Endothelial cell of hepatic sinusoid (primary cell): ENCODE measurements around the gene CYP1A2.

Source experiments
- in situ Hi-C: cut with HindIII; loops from 2 replicates; pipeline ENCODE4 v1.10.0; 2017; ENCODE audit warnings: low sequenced_read_pairs

Gene CYP1A2

DNA sequence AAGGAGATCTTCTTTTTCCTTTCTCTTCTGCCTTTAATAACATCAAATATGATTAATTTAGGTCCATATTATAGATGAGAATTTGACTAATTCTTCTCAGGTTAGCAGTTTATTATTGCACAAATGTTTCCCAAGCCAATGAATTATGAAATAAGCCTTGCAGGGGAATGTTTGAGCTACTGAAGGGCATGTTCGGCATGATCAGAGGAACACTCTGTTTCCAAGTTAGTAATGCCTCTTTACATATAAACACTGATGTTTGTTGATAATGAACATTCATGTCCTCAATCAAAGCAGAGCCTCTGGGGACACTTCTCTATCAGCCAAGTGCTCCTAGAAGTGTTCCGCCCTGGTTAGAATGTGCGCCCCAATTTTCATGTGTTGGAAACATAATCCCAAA lies 13.3 kb upstream of the CYP1A2 start:
- in situ Hi-C loops, result loop anchor here (5.0 kb wide), 1 partner anchor 37 kb away; no protein-coding TSS in a partner anchor

DNA sequence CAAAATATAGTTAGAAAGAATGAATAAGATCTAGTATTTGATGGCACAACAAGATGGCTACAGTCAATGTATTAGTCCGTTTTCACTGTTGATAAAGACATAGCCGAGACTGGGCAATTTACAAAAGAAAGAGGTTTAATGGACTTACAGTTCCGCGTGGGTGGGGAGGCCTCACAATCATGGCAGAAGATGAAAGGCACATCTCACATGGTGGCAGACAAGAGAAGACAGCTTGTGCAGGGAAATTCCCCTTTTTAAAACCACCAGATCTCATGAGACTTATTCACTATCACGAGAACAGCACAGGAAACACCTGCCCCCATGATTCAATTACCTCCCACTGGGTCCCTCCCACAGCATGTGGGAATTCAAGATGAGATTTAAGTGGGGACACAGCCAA lies 10.4 kb upstream of the CYP1A2 start:
- in situ Hi-C loops, result loop anchor here (5.0 kb wide), 1 partner anchor 34 kb away; no protein-coding TSS in a partner anchor

DNA sequence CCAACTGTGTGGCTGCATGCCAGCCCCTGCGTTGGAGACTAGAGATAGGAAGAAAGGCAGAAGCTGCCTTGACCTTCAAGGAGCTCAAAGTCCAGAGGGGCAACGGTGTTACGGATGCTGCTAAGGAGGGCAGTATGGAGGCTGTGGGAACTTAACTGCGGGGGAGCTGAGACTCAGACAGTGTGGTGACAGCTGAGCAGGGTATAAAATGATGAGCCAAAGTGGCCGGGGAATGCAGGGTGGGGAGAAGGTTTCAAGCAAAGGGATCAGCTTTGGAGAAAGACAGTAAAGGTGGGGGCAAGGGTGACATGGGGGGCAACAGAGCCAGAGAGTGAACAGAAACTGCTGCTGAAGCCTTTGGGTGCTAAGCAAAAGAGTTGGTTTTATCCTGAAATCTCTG lies 6.2 kb upstream of the CYP1A2 start:
- in situ Hi-C loops, result no loop called here

DNA sequence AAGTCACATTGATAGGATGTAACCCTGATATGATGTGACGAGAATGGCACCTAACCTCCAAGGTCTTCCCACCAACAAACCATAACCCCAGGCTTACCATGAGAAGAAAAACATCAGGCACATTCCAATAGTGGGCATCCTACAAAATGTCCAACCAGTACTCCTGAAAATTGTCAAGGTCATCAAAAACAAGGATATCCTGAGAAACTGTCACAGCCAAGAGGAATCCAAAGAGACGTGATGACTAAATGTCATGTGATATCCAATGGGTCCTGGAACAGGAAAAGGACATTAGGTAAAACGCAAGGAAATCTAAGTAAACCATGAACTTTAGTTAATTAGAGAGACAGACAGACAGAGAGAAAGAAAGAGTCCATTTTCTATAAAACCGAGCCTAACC lies 2.3 kb upstream of the CYP1A2 start:
- in situ Hi-C loops, result no loop called here

DNA sequence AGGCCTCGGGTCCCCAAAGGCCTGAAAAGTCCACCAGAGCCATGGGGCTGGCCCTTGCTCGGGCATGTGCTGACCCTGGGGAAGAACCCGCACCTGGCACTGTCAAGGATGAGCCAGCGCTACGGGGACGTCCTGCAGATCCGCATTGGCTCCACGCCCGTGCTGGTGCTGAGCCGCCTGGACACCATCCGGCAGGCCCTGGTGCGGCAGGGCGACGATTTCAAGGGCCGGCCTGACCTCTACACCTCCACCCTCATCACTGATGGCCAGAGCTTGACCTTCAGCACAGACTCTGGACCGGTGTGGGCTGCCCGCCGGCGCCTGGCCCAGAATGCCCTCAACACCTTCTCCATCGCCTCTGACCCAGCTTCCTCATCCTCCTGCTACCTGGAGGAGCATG lies 1.2 kb downstream of the CYP1A2 start:
- in situ Hi-C loops, result loop anchor here (10.0 kb wide), 1 partner anchor 65 kb away; the partner anchor contains the start of gene LMAN1L

DNA sequence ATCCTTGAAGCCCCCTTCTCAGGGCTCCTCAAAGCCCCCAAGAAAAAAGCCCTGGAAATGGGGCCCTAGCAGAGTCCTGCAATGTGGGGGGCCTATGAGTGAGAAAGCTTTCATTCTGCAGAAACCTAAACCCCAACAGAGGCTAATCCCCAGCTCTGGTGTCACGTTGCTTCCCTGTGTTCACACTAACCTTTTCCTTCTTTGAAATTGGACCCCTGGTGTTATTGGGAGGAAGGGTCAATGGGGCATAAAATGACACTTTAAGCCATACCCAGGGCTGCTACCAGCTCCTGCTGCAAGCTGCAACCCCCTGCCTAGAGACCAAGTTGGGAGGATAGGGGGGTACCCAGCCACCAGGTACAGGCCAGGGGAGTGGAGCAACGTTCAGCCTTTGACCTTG lies 2.1 kb downstream of the CYP1A2 start:
- in situ Hi-C loops, result loop anchor here (10.0 kb wide), 1 partner anchor 64 kb away; the partner anchor contains the start of gene LMAN1L

DNA sequence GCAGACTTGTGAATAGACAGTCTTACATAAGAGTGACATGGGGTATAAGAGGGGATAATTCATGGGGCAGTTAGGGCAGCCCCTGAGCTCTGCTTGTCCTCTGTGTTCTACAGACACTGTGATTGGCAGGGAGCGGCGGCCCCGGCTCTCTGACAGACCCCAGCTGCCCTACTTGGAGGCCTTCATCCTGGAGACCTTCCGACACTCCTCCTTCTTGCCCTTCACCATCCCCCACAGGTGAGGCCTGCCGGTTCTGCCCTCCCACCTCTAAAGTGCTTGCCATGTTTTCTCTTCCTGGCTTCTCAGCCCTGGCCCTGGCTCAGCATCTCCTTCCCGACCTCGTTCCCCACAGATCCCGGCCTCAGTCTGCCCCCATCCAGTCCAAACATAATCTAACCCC lies 3.4 kb downstream of the CYP1A2 start:
- in situ Hi-C loops, result loop anchor here (10.0 kb wide), 1 partner anchor 63 kb away; the partner anchor contains the start of gene LMAN1L

DNA sequence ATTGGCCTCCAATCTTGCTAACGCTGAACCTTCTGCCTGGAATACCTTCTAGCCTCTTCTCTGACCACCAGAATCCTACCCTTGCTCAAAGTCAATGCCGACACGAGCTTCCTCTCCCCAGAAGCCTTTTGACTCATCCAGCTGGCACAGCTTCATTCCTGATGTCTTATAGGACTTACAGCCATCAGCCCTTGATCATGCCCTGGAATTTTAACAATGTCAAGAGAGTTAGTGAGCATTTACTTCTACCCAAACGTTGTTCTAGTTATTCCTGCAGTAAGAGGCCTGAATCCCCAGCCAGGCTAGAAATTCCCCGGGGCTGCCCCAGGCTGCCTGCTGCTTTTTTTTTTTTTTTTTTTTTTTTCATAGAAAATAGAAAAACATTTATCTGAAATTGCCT lies 3.9 kb downstream of the CYP1A2 start:
- in situ Hi-C loops, result loop anchor here (10.0 kb wide), 1 partner anchor 62 kb away; the partner anchor contains the start of gene LMAN1L

DNA sequence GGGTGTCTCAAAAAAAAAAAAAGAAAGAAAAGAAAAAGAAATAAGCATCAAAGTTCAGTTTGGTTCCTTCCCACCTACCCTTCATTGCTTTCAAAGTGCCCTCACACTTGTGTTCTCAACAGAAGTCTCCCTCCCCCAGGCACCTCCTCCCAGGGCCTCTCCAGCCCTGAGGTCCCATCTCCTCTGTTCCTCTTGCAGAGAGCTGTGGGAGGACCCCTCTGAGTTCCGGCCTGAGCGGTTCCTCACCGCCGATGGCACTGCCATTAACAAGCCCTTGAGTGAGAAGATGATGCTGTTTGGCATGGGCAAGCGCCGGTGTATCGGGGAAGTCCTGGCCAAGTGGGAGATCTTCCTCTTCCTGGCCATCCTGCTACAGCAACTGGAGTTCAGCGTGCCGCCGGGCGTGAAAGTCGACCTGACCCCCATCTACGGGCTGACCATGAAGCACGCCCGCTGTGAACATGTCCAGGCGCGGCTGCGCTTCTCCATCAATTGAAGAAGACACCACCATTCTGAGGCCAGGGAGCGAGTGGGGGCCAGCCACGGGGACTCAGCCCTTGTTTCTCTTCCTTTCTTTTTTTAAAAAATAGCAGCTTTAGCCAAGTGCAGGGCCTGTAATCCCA lies 6.1 kb downstream of the CYP1A2 start:
- in situ Hi-C loops, result loop anchor here (5.0 to 10.0 kb wide), 2 partner anchors 60 to 382 kb away; partner anchors contain the start of gene LMAN1L

DNA sequence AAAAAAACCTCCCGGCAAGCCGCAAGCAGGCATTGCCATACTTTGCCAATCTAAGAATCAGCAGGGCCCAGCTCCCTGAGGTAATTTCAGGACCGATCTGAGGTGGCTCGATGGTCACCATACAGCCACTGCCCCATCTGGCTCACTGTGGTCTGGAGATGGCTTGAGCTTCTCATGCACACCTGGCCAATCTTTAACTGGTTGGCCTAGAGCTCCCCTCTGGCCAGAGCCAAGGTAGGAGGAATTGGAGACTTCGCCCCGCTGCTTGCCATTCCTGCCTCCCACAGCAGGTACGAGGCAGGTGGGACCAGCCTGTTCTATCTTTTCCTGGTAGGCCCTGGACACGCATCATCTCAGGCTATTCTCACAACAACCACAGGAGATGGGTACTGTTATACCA lies 10.1 kb downstream of the CYP1A2 start:
- in situ Hi-C loops, result loop anchor here (5.0 to 10.0 kb wide), 2 partner anchors 56 to 386 kb away; partner anchors contain the start of gene LMAN1L

DNA sequence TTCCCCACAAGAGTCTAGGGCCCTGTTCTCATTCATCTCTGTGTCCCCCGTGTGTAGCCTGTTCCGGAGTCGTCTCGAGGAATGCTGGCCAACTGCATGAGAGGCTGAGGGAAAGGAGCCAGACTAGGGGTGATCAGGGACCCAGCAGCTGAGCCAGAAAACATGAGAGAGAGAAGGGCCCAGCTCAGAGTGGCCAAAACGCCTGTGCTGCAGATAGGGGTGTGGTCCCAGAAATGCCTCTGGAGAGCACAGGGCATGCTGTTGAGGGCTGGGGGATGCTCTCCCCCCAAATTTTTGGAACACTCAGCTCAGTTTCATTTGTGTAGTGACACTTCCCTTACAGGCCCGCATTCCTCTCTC lies 14.1 kb downstream of the CYP1A2 start:
- in situ Hi-C loops, result no loop called here

DNA sequence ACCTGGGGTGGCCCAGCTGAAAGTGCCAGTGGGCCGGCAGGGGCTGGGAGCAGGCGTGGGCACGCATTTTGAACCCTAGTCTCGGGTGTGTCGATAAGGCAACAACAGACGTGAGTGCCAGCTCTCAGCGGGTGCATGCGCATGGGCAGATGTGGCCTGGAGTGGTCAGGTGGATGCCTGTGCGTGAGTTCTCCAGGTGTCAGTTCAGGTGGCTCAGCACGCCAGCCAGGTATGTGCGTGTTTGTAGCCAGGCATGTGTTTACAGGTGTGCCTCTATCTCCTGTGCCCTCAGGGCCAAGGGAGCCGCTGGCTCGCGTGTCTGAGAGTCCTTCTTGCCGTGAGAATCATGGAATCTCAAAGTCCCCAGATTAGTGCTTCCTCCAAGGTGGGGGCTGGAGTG lies 14.8 kb downstream of the CYP1A2 start:
- in situ Hi-C loops, result no loop called here

DNA sequence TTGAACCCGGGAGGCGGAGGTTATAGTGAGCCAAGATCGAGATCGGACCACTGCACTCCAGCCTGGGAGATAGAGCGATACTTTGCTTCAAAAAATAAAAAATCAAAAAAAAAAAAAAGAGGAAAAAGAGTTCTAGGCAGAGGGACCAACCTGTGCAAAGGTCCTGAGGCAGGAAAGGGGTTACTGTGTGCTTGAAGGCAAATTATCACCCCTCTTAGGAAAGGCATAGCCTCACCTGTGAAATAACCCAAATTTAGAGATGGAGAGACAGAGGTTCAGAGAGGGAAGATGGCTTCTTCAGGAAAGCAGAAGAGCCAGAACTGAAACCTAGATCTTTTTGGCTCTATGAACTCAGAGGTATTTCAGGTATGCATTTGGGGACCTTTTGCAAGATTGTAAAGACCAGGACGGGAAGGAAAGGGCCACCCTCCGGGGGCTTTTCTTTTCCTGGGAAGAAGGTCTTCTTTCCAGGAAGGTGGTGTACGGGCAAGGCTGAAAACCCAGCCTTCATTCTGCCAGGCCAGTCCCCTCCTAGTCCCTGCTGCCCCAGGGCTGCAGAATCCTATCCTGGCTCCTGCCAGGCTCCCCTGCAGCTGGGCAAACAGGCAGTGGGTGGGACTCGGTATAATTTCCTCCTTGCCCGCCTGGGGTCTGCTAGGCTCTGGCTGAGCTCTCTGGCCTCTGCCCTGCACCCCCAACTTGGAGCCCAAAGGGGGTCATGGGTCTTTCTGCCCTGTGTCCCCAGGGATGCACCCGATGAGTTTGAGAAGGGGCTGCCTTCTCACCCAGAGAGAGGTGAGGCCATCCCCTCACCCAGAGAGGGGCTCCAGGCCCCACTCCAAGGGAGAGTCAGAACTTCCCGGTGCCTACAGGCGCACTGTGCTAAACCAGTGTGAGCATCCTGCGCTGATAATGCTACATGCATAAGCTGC lies 18.8 kb downstream of the CYP1A2 start:
- in situ Hi-C loops, result no loop called here

DNA sequence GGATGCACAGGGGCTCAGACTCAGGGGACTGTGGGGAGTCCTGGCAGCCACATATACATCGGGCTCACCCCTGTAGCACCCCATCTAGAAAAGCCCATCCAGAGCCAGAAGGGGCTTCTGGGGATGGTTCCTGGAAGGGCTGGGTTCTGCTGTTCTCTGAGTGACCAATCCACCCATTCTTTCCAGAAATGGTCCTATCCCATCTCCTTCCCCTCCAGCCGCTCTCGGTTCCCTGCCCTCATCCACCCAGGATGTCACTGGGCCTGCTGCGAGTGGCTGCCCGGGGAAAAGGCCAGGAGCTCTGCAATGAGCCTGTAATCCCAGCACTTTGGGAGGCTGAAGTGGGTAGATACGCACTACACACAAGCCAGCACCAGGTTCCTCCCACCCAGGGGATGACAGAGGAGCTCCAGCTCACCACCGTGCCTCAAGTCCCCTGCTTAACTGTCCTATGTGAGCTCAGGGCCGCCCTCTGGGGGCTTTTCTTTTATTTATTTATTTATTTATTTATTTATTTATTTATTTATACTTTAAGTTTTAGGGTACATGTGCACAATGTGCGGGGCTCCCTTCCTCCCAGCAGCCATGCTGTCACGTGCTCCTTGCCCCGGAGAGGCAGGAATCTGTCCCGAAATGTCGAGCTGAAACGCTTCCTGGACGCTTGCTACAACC lies 19.6 kb downstream of the CYP1A2 start:
- in situ Hi-C loops, result no loop called here

DNA sequence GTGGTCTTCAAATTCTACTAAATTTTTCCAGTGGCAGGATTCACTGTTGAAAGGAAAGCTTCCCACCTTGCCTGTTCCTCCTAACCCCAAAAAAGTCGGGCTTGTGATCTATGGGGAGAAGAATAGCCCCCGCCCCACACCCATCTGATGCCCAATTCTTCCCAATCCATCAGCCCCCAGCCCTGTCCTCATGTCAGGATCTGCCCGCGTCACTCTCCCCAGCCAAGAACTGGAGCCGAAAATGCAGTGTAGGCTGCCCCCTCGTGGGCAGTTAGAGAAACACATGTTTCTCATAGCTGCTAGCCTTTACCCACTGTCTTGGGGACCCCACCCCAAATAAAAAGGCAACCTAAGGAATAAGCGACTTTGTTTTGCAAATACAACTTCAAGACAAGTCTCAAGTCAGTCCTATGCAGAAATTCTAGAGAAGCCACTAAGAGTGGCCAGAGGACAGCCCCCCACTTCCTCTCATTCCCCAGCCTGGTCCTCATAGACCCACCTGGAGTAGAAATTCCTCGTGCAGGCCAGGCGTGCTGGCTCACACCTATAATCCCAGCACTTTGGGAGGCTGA lies 20.2 kb downstream of the CYP1A2 start:
- in situ Hi-C loops, result no loop called here

DNA sequence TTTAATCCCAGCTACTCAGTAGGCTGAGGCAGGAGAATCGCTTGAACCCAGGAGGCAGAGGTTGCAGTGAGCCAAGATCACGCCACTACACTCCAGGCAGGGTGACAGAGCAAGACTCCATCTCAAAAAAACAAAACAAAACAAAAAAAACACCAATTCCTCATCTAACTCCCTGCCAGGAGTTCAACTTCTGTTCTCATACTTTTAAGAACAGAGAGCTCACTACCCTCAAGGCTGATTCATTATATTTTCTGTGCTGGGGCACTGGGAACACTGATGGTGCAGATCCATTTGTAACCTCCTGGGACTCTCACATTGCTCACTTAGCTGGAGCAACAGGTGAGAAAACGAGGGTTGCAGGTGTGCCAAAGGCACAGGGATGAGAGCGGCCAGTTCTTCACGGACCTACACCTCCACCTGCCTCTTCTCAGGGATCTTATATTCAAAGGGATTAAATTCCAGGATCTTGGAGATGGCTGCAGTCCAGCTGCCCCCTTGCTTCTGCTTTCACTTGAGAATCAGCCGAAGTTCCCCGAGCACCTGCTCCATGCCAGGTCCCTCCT lies 20.9 kb downstream of the CYP1A2 start:
- in situ Hi-C loops, result loop anchor here (5.0 kb wide), 5 partner anchors 32 to 217 kb away; no protein-coding TSS in a partner anchor

DNA sequence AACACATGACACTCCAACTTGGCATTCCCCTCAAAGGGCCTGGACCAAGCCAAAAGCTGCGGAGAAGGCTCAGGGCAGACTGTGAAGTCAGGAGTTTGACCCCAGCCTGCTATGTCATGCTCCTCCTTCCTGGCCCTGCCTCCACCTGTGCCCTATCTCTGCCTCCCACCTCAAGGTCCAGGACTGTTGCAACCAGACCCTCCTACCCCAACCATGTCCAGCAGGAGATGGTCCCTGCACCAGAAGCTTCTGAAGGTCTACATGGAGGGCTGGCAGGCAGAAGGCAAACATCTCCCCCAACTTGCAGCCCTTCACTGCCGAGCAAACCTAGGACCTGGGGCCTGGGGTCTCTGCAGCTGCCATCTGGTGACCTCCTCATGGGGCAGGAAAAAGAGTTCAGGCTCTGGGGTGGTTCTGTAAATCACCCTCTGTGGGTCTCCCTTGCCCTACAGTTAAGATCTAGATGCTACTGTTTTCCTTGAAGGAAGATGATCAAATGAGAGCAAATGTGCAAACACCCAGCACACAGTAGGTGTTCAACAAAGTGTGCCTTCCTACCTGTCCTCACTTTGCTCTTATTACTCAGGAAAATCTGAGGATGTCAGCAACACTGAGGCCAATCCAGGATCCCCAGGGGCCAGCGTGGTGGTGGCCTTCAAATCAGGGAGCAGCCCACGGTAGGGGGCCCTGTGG lies 21.7 kb downstream of the CYP1A2 start:
- in situ Hi-C loops, result loop anchor here (5.0 kb wide), 5 partner anchors 33 to 218 kb away; no protein-coding TSS in a partner anchor

DNA sequence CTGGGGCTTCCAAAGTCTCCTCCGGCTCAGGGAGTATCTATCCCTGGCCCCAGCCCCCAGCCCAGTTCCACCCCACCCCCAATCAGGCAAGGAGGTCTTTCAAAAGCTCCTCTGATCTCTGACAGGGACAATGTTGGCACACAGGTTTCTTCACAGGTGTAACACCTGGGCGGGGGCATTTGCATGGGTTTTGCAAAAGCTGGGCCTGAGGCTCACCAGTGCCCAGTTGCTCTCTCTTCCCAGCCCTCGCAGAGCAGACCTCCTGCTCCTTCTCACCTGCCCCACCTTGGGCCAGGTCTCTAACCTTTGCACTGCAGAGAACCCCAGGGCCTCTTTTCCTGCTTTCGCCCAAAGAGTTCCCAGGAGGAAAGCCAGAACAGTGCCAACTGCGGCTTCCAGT lies 24.7 kb downstream of the CYP1A2 start:
- in situ Hi-C loops, result loop anchor here (5.0 kb wide), 5 partner anchors 36 to 221 kb away; no protein-coding TSS in a partner anchor

DNA sequence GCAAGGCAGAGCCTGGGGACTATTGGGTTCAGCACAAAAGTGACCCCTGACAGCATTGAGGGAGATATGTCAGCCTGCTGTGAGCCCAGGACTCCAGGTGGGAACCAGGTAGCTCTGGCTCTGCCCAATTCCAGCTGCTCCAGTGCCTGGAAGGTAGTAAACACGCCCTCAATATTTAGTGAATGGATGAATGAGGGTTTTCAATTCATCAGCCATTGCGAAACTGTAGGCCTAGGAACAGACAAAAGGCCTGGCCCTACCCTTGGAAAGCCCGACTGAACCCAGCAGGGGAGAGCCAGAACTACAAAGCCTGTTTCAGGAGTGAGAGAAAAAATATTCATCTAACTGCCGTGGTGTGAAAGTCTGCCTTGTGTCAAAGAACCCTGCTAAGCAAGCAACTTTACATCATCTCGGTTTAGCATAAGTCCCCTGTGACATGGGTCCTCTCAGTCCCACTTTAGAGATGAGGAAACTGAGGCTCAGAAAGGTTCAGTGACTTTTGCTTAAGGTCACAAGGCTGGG lies 25.1 kb downstream of the CYP1A2 start:
- in situ Hi-C loops, result loop anchor here (5.0 kb wide), 5 partner anchors 36 to 221 kb away; no protein-coding TSS in a partner anchor
